Measurements from ENCODE around the gene FBXO4.

DNA sequence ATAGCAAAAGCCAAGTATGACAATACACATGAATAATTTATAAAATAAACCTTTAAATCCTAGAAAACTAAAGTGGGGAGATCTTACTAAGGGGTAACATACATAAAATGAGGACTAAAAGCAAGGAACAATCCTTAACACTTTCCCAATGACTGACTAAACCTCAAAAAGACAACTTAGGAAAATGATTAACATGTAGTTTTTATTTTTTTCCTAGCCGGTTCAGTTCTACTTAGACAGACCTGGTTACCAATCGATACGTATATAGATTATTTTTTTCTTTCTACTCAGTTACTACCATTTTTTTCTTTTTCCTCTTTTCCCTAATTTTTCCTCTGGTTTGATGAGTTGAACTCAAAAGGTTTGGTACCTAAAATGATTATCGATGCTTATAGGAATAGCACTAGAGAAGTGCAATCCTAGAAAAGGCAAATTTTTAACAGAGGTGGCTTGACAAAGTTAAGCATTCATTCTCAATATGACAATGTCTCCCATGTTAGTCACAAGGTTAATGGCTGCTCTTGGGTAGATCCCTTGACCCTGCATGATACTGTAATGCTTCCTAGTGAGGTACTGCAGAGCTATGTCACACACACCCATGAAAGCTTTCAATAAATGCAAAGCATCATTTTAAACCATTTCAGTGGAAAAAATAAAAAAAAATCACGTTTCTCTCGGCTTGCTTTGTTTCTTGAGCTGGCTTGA lies 41.5 kb downstream of the FBXO4 start:
- TF ChIP-seq CTCF (IDR thresholded peaks at IDR 0.05 in 8 of 11, conservative IDR thresholded peaks at IDR 0.05 in 3 of 11) (no peak), POLR2A (IDR thresholded peaks at IDR 0.05) (no peak)

Measured in spleen (tissue), 7 donors.